ENCODE data around the gene CHRM2.

Gene CHRM2

DNA sequence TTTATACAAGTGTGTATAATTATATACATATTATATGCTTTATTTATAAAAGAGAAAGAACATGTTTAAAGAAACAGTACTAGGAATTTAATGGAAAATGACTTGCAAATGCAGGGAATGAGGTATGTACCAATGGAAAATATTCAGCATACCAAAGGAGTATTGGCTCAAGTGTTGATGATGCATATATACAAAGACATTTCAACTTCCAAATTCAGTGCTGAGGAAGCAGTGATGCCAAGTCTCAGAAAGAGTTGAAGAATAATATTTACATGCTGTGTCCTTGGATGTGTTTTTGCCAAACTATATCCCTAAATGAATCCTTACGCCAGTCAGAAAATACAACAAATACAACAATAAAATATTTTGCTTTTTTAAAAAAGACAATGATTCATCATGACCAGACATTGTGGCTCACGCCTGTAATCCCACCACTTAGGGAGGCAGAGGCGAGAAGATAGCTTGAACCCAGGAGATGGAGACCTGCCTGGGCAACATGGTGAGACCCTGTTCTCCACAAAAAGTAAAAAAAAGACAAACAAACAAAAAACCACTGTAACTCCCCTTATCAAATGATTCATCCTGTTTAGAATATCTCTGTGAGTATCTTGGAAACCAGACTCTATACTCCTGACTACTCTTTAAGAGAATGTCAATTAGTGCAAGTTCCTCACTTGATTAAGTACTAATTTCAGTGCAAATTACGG is 157.2 kb downstream of the CHRM2 start:
- peak; percentile 84 for DNase-seq (ENCODE audit: low read depth)

DNA sequence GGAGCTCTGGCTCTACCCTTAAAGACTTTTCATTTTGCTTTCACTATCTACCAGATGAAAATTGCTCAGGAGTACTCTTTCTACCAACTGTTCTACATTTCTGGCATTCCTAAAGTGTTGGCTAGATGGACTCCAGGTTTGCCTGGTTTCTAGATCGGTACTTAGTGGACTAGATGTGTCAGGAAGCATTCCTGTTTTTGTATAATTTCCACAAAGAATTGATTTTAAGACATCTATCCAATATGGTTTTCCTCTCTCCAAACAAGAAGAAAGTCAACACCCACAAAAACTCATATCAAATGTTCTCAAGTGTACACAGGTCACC is 157.7 kb downstream of the CHRM2 start:
- DNase-seq (ENCODE audit: low read depth) = no peak

DNA sequence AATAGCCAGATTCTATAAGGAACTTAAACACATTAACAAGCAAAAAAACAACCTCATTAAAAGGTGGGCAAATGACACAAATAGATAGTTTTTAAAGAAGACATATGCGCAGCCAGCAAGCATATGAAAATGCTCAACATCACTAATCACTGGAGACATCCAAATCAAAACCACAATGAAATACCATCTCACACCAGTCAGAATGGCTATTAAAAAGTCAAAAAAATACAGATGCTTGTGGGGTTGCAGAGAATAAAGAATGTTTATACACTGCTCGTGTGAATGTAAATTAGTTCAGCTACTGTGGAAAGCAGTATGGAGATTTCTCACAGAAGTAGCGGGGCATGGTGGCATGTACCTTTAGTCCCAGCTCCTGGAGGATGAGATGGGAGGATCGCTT is 164.0 kb downstream of the CHRM2 start:
- peak; percentile 22 for DNase-seq (ENCODE audit: low read depth)

DNA sequence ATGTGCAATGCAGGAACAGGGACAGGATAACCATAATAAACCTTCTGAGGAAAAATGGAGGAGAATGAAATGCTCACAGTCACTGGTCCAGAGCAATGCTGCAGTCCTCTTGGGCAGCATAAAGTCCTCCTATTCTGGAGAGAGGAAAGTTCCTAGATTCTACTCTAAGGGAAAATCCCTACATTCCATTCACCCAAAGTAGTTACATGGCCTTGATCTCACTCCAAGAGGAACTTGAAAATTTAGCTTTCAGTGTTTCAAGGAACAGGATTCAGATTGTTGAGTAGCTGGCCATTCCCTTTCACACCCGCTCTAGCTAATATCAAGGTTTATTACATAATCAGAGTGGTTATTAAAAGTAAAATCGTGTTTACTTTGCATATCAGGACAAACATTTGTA is 168.3 kb downstream of the CHRM2 start:
- no peak for DNase-seq (ENCODE audit: low read depth)

DNA sequence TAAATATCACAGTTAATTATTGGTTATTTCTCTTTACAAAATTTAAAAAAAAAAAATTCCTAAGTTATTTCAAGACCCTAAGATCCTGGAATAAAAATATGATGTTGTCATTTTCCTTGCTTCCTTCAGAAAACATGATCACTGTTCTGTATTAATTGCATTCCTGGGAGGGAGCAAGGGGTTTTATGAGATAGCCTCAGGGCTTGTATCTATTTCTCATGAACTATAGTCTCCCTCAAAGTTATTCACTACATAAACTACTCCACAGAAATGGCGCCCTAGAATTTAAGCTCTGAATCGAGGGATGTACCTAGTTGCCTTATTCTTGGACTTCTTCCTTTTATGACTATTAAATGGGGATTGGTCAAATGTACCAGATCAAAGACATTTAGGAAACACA is 170.3 kb downstream of the CHRM2 start:
- DNase-seq (ENCODE audit: low read depth) = no peak

DNA sequence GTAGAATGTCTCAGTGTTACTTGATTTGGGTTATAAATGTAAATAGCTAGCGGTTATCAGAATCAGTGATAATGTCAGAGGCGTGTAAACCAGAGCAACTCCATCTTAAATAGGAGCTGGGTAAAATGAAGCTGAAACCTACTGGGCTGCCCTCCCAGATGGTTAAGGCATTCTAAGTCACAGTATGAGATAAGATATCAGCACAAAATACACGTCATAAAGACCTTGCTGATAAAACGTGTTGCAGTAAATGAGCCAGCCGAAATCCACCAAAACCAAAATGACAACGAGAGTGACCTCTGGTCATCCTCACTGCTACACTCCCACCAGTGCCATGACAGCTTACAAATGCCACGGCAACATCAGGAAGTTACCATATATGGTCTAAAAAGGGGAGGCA is 172.3 kb downstream of the CHRM2 start:
- peak; percentile 94 for DNase-seq (ENCODE audit: low read depth)

DNA sequence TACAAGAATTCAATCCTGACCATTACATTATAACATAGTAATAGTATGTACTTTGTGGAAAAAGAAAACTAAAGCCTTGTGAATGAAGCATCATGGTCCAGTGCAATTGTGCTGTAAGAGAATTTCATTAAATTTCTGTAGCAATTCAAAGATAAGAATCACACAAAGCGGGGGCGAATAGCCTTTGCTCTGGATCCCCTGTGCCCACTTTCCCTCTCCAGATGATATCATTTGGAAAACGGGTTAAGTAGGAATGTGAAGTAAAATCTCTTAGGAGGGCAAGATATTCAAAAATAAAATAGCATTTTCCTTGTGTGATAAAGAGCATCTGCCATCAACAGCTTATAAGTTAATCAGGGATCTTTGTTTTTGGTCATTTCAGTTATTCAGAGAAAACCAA is 177.1 kb downstream of the CHRM2 start:
- DNase-seq (ENCODE audit: low read depth) = no peak

DNA sequence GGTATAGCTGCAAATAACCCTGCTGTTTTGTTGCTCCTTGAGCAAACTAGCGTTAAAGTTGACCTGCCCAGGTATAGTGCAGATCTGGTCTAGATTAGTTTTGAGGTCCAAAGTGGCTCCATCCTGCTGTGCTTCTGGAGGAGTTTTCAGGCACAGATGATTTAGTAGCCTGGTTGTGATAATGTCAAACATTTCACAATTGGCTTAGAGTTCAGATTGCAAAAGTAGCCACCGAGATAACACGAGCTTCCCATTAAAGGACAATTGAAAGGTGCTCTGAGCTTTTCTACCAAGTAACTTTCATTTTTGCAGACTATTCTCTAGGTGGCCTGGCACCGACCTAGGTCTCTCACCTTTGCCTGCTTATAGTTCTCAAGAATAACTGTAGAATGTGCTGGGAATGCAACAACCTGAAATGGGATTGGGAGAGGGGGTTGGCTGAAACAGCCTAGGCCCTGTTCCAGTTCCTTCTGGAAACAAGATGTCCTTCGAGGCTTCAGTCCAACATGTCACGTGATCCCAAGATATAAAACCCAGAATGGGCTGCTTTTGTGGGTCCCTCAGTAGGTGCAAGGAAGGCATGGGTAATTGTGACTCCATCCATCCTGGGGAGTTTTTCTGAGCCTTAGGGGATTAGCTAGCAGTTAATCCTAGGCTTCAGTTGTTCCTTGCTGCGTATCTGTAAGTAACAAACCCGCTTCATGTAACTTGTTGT is 201.0 kb downstream of the CHRM2 start:
- DNase-seq (ENCODE audit: low read depth) = peak; percentile 68

Measured in amniotic epithelial cell (primary cell).